NCI-H2029 (cell line): ENCODE measurements around the gene CTDNEP1.

Experiments
- DNase-seq: peaks from one replicate; lab custom pipeline; 2025; lab: John Stamatoyannopoulos, UW

The CTDNEP1 gene

DNA sequence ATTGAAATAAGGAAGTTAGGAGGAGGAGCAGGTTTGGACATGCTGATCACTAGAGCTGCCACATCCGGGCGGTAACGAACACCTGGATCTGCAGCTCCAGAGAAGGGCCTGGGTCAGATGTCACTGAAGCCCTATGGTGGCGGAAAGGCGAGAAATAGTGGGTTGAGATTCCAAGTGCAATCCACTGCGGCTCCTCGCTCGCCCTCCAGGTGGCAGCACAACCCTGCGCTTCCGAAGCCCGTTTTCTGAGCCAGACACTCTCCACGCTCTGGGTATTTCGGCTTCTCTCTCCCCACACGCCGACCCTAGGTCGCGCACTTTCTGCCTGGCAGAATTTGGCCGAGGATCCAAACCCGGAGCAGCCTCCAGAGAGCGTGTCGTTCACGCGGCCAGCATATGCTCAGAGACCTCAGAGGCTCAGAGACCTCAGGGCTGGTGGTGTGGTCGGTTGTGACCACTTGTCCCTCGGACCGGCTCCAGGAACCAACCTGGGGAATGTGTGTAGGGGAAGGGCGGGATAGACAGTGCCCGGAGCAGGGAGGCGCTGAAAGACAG lies 29.1 kb upstream of the CTDNEP1 start:
- peak; percentile 31 for DNase-seq

DNA sequence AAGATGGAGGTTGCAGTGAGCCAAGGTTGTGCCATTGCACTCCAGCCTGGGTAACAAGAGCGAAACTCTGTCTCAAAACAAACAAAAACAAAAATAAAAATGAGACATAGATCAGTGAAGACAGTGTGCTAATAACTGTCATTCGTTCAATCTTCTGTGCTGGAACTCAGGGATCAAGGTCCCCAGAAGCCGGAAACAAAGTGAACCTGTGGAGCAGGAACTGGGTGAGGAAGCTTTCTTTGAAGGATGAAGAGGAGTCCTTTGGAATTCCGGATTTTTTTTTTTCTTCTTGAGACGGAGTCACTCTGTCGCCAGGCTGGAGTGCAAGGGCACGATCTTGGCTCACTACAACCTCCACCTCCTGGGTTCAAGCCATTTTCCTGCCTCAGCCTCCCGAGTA lies 27.9 kb upstream of the CTDNEP1 start:
- no peak for DNase-seq

GRCh38 chr17:7266784-7267183 lies 15.2 kb upstream of the CTDNEP1 start:
- no peak for DNase-seq

GRCh38 chr17:7263801-7264078 lies 12.2 kb upstream of the CTDNEP1 start:
- DNase-seq: no peak

GRCh38 chr17:7262935-7263800 lies 11.6 kb upstream of the CTDNEP1 start:
- DNase-seq: peak; percentile 43

GRCh38 chr17:7262192-7262934 lies 10.8 kb upstream of the CTDNEP1 start, which contains the start of gene CLDN7:
CLDN7 (minus strand) TSS chr17:7262478; CDS start chr17:7262043, 435 bp downstream.
- DNase-seq: peak; percentile 80

- DNase-seq: no peak
Measured at GRCh38 chr17:7261379-7262191, 10.1 kb upstream of the CTDNEP1 start.

DNA sequence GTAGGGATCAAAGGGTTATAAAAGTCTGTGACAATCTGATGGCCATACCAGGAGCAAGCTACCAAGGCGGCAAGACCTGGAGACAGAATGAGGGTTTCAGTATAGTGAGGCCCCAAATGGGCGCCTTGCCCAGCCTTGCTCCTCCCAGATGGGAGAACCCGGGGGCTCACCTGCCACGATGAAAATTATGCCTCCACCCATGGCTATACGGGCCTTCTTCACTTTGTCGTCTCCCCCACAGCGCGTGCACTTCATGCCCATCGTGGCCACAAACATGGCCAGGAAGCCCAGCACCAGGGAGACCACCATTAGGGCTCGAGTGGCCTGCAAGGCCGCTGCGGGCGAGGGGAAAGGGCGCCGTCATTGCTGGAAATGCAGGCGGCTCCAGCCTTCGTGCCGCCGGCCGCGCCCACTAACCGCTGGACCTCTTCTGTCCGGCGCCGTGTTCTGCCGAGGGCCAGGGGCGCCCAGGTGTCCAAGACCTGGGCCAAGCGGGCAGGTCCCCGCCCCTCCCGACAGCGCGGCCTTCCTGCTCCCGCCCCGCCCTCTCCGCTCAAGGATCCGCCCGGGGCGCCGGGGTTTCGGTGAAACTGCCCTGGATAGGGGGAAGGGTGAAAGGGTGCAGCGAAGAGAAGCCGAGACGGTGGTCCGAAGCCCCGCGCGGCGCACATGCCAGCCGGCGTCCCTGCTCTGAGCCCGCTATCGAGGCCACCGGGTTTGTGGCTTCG lies 9.3 kb upstream of the CTDNEP1 start:
- DNase-seq: peak; percentile 24

- no peak for DNase-seq
Measured at GRCh38 chr17:7260151-7260550, 8.6 kb upstream of the CTDNEP1 start.

- DNase-seq: no peak
Measured at GRCh38 chr17:7259555-7259889, 8.0 kb upstream of the CTDNEP1 start.

- no peak for DNase-seq
Measured at GRCh38 chr17:7258731-7259554, 7.4 kb upstream of the CTDNEP1 start.

DNA sequence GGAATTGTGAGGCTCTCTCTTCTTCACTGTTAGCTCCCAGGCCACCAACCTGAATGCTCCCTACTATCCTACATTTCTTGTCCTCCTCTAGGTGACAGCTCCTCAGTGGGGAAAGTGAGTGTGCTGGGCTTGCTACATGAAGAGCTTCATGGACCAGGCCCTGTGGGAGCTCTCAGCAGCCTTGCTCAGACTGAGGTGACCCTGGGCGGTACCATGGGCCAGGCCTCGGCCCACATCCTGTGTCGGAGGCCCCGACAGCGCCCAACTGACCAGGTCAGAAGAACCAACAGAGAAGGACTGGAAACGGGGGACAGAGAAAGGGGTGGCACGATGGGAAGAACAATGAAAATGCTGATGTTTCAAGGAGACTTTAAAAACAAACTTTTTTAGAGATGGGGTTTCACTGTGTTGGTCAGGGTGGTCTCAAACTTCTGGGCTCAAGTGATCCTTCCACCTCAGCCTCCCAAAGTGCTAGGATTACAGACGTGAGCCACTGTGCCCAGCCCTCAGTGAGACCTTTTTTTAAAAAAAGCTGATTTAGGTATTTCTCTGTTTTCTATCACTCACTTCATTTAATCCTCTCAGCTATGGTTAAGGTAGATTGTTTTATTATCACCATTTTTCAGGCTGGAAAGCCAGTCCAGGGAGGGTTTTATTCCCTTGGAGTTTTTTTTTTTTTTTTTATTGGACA lies 5.4 kb upstream of the CTDNEP1 start:
- no peak for DNase-seq

GRCh38 chr17:7254511-7254910 lies 3.0 kb upstream of the CTDNEP1 start:
- no peak for DNase-seq

DNA sequence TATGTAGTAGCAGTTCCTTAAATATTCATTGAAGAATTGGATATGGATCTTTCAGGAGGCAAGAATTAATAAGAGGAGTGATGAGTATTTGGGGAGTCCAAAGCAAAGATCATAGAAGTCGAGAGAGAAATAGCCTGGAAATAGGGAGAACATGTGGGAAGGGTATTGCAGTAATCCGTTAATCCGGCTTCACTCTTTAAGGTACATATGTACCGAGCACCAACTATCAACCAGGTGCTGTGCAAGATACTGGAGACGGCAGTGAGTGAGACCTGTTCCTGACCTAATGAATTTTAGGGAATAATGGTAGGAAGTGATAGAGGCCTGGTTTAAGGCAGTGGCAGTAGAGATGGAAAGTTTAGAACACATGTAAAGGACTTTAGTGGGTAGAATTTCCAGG lies 1.5 kb upstream of the CTDNEP1 start:
- no peak for DNase-seq

DNA sequence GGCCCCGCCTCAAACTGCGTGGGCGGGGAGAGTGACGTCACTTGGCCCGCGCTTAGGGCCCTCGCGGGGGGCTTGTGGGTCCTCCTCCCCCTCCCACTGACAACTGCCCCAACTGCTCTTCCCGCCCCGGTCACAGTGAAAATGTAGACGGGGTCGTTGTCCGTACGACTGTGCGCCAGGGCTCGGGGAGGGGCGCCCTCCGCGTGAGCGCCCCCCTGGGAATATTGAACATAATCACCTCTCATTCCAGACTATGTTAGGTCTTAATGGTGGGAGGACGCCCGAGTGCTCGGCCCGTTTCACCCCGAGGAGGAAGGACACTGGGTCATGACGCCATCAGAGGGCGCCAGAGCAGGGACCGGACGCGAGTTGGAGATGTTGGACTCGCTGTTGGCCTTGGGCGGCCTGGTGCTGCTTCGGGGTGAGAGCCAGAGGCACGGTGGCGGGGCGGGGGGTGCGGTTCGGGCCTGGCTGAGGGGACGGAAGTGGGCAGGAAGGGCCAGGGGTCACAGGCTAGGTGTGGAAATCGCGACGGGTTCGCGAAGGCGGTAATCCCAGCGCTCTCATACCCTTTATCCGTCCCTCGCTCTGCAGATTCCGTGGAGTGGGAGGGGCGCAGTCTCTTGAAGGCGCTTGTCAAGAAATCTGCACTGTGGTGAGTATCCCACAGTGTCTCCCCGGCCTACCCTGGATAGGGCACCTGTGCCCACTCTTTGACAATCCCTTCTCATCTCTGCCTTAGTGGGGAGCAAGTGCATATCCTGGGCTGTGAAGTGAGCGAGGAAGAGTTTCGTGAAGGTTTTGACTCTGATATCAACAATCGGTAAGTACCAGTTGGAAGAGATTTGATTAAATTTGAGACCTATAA lies 876 bp upstream of the CTDNEP1 start, which contains the start of gene ELP5:
TSS of gene ELP5 (plus strand) at position 40 of the 868 bp plus-strand sequence. CDS start at position 376, 336 bp downstream.
- peak; percentile 57 for DNase-seq

DNA sequence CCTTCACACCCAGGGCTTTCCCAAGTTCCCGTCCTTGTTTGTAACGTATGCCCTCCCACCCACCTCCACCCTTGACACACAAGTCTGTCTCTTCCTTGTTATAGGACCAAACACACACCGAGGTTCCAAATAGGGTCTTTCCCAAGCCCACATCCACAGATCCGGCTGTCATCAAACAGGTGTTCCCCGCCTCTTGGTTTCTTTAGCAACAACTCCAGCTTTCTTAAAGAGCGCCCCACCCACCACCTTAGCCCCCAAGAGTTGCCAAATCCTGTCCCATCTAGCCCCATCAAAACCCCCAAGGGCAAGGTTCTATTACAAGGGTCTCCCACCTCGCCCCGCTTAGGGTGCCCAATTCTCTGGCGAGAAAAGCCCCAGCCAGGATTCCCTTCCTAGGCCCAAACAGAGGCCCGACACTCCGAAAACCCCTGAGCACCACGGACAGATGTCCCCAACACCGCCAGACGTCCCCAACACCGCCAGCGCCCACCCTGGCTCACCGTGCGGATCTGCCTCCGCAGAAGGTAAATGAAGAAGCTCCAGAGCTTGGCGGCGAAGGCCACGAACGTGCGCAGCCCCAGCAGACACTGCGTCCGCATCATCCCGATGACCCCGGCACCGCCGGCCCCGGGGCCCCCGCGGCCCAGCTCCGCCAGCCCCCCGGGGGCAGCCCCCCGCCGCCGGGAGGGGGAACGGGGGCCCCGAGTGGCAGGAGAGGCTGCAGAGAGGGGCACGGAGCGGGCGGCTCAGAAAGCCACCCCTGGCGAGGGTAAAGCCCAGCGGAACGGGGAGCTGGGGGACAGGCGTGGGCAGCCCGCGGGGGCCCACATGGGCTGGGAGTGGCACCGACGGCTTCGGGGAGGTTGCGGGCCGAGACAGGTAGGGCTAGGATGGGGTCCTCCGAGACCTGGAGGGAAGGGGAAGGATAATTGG lies 573 bp downstream of the CTDNEP1 start:
- DNase-seq: no peak

DNA sequence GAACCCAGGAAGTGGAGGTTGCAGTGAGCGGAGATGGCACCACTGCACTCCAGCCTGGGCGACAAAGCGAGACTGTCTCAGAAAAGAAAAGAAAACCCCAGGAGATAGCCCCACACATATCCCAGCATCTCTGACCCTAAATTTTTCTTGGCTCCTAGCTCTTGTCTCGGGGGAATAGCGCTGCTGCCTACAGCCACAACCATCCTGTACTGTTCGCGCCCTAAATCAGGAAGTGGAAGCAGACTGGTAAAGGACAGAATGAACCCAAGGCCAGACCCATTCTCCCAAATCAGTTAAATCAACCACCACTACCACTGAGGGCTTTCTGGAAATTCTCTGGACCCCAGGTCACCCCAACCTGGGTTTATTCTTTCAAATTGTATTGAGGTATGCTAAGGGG lies 1.7 kb downstream of the CTDNEP1 start:
- DNase-seq: no peak

DNA sequence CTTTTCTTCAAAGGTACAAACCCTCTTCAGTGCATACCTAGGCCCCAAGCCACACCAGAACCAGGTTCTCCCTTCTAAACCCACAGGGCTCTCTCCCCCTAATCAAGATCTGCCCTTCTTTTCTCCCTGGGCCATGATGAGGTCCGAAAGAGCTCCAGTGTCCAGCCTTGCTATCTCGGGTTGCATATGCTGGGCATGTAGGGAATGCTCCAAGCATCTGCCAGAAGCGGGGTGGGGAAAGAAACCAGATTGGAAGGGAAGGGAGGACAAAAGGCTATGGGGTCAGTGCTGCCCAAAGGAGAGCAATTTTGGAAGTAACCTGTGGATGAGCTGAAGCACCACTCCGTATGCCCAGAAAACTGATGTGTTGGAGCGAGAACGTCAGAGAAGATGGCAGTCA lies 2.3 kb downstream of the CTDNEP1 start:
- DNase-seq: no peak
